Lung (tissue), 12 donors: ENCODE measurements around the gene TAS2R50. TPM values are rescaled to one million over a fixed set of nuclear protein-coding genes. Genes with fewer than 3 reads are reported as not detected.

Experiments used
- ATAC-seq: fragments of 200-7000 bp; cut with Tn5 transposase; one replicate; pipeline ENCODE4 v1.9.1; 2020; ENCODE audit warnings: moderate number of reproducible peaks; ENCODE audit not compliant: insufficient read depth, low FRiP score
- DNase-seq, 3 donors: peaks; one replicate each; pipeline ENCODE4 v3.0.0-alpha.2; 2013 to 2017
- H3K27ac ChIP-seq, 2 donors: one replicate each; pipeline ENCODE4 v1.5.1; 2013; ENCODE audit warnings: mild to moderate bottlenecking in 2 of 2, moderate library complexity in 2 of 2, control low read depth in 1 of 2, inconsistent platforms in 1 of 2, low read depth in 1 of 2, low read length in 1 of 2
- H3K27me3 ChIP-seq, 3 donors: one replicate each; pipeline ENCODE4 v1.5.1; 2013; ENCODE audit warnings: low read length in 2 of 3; ENCODE audit not compliant: control insufficient read depth in 3 of 3, insufficient read depth in 3 of 3
- H3K36me3 ChIP-seq, 4 donors: one replicate each; pipeline ENCODE4 v1.5.1; 2013; ENCODE audit warnings: low read length in 4 of 4, mild to moderate bottlenecking in 1 of 4, moderate library complexity in 1 of 4; ENCODE audit not compliant: control insufficient read depth in 4 of 4, insufficient read depth in 4 of 4
- H3K4me1 ChIP-seq, 5 donors: one replicate each; pipeline ENCODE4 v1.5.1; 2013; ENCODE audit warnings: low read length in 5 of 5, mild to moderate bottlenecking in 2 of 5, moderate library complexity in 1 of 5; ENCODE audit not compliant: control insufficient read depth in 5 of 5, insufficient read depth in 5 of 5
- H3K4me3 ChIP-seq: one replicate; pipeline ENCODE4 v1.5.1; 2013; ENCODE audit warnings: mild to moderate bottlenecking, control low read depth, moderate library complexity
- H3K9ac ChIP-seq, 2 donors: one replicate each; pipeline ENCODE4 v1.5.1; 2013; ENCODE audit warnings: low read length in 2 of 2, control low read depth in 1 of 2; ENCODE audit not compliant: insufficient read depth in 1 of 2
- H3K9me3 ChIP-seq, 4 donors: one replicate each; pipeline ENCODE4 v1.5.1; 2013; ENCODE audit warnings: low read length in 3 of 4, mild to moderate bottlenecking in 1 of 4, moderate library complexity in 1 of 4; ENCODE audit not compliant: control insufficient read depth in 4 of 4, insufficient read depth in 3 of 4
- CTCF ChIP-seq: IDR thresholded peaks from 2 replicates; pipeline ENCODE4 v1.5.1; 2012; ENCODE audit warnings: mild to moderate bottlenecking; ENCODE audit errors: control extremely low read depth, extremely low read depth
- WGBS, 2 donors: extraction: QIAGEN DNeasy Blood & Tissue Kit; methylation state at CpG; one replicate each; pipeline ENCODE4 v1.1.7; 2013; 5-methylcytosine and 5-hydroxymethylcytosine counted together
- polyA plus RNA-seq, 2 donors: library from polyadenylated mRNA; stranded (reverse); fragments of 200-250 nt; gene quantifications; one replicate each; pipeline ENCODE4 v1.2.1, GENCODE V29; 2013
- total RNA-seq, 2 donors: library from RNA; depleted of rRNA in 1 of 2; stranded (reverse); fragments of >200 nt in 1 of 2; gene quantifications; one replicate each; pipeline ENCODE4 v1.2.1, GENCODE V29; 2014 to 2021
- donor health status: control.
- donor health status: control.
- donor health status: Bipolar disorder and iron deficiency.
- donor health status: healthy.
- donor health status: DM: yes; HTN: yes; CAD: no.

TAS2R50 gene
- total and polyA plus RNA-seq, 4 donors: 0.03 to 11.1 (median 1.8) TPM; not detected in 1

GRCh38 chr12:10965476-10965875 is 21.2 kb downstream of the TAS2R50 start:
- H3K27ac ChIP-seq: no peak overlapping the region
- 93 to 100% methylated on average over 1 of the region's 1 CpG for WGBS, 2 donors
- no peak overlapping the region for H3K9ac ChIP-seq
- peaks cover 0 to 2% (median under 1%) of the 10 kb centered on the region in 4 donors for H3K36me3 ChIP-seq
- DNase-seq: no peak
- H3K4me1 ChIP-seq: peaks cover 0 to 7% (median 2%) of the 10 kb centered on the region in 5 donors
- no peaks in the 10 kb centered on the region for H3K27me3 ChIP-seq
- TF ChIP-seq CTCF: no peak
- no peak for ATAC-seq
- H3K4me3 ChIP-seq: no peak overlapping the region
- peaks cover 0 to 3% (median 0%) of the 10 kb centered on the region in 4 donors for H3K9me3 ChIP-seq

GRCh38 chr12:10960211-10960610 is 26.5 kb downstream of the TAS2R50 start:
- WGBS, 2 donors: 59 to 62% methylated on average over 4 of the region's 4 CpGs
- ATAC-seq: no peak
- Histone ChIP-seq H3K36me3 (peaks cover 0 to 2% (median under 1%) of the 10 kb centered on the region in 4 donors), H3K27me3 (no peaks in the 10 kb centered on the region), H3K9me3 (peaks cover 0 to 3% (median 1%) of the 10 kb centered on the region in 4 donors), H3K4me1 (no peaks in the 10 kb centered on the region), H3K9ac (no peak overlapping the region), H3K4me3 (no peak overlapping the region), H3K27ac (no peak overlapping the region)
- no peak for DNase-seq
- no peak for TF ChIP-seq CTCF

- peak; percentile 25 to 75 (median 74) for DNase-seq
- no peak overlapping the region for H3K27ac ChIP-seq
- ATAC-seq: no peak
- 87 to 94% methylated on average over 2 of the region's 2 CpGs for WGBS, 2 donors
- TF ChIP-seq CTCF: no peak
- no peaks in the 10 kb centered on the region for H3K27me3 ChIP-seq
- no peak overlapping the region for H3K4me3 ChIP-seq
- H3K9ac ChIP-seq: no peak overlapping the region
- H3K9me3 ChIP-seq: peaks cover 0 to 3% (median 1%) of the 10 kb centered on the region in 4 donors
- H3K36me3 ChIP-seq: peaks cover 0 to 2% (median under 1%) of the 10 kb centered on the region in 4 donors
- no peaks in the 10 kb centered on the region for H3K4me1 ChIP-seq
Measured at GRCh38 chr12:10959804-10960203, 26.9 kb downstream of the TAS2R50 start.

GRCh38 chr12:10957741-10958140 is 29.0 kb downstream of the TAS2R50 start:
- ATAC-seq: no peak

More at GRCh38 chr12:10957741-10958140, 29.0 kb downstream of the TAS2R50 start:
- H3K27me3 ChIP-seq: no peaks in the 10 kb centered on the region
- H3K9ac ChIP-seq: no peak overlapping the region
- no peak for TF ChIP-seq CTCF
- H3K27ac ChIP-seq: no peak overlapping the region
- DNase-seq: no peak
- H3K9me3 ChIP-seq: peaks cover 0 to 3% (median 3%) of the 10 kb centered on the region in 4 donors
- no peak overlapping the region for H3K4me3 ChIP-seq
- H3K4me1 ChIP-seq: no peaks in the 10 kb centered on the region
- H3K36me3 ChIP-seq: peaks cover 0 to 2% (median under 1%) of the 10 kb centered on the region in 4 donors
